Measurements from ENCODE around the gene RASA3.

DNA sequence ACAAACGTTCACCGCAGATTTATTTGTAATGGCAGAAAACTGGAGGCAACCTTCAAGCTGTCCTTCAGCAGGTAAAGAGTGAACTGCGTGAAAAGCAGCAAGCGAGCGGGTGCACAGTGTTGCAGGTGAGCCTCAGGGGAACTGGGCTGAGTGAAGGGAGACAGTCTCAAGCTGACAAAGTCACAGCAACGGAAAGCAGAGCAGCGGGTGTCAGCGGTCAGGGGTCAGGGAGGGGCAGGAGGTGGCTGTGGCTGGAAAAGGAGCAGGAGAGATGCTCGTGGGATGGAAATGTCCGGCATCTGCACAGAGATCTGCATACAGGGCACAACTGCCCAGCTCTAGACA is 8.5 kb upstream of the RASA3 start:
- TF ChIP-seq, protein P1, sequence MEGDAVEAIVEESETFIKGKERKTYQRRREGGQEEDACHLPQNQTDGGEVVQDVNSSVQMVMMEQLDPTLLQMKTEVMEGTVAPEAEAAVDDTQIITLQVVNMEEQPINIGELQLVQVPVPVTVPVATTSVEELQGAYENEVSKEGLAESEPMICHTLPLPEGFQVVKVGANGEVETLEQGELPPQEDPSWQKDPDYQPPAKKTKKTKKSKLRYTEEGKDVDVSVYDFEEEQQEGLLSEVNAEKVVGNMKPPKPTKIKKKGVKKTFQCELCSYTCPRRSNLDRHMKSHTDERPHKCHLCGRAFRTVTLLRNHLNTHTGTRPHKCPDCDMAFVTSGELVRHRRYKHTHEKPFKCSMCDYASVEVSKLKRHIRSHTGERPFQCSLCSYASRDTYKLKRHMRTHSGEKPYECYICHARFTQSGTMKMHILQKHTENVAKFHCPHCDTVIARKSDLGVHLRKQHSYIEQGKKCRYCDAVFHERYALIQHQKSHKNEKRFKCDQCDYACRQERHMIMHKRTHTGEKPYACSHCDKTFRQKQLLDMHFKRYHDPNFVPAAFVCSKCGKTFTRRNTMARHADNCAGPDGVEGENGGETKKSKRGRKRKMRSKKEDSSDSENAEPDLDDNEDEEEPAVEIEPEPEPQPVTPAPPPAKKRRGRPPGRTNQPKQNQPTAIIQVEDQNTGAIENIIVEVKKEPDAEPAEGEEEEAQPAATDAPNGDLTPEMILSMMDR (IDR thresholded peaks at IDR 0.05; ENCODE audit: borderline replicate concordance, extremely low read depth, low read length, poor library complexity, severe bottlenecking), result no peak
- TF ChIP-seq EZH2 (IDR thresholded peaks at IDR 0.05; ENCODE audit: borderline replicate concordance, low read depth, low read length, severe bottlenecking), result no peak

All from DND-41 (cell line).